GM21390 (cell line): ENCODE measurements around the gene TRIO.
A peak's percentile ranks its signal among the peaks of the same experiment; 100 is the strongest.

ENCODE experiments used
- ATAC-seq: cut with Tn5 transposase; IDR thresholded peaks from one replicate; pipeline ENCODE4 v1.9.1; 2021; ENCODE audit not compliant: unreplicated experiment

TRIO gene

DNA sequence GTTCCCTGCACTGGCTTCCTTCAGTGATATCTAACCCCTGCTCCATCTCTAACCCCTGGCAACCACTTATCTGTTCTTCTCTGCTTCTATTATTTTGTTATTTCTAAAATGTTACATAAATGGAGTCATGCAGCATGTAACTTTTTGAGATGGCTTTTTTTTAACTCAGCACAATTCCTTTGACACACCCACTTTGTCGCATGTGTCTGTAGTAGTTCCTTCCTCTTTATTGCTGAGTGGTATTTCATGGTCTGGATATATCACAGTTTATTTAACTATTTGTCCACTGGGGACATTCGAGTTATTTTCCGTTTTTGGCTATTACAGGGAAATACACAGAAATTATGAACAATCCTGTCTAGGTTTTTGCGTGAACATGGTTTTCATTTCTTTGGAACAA lies 200.2 kb downstream of the TRIO start:
- ATAC-seq, result no peak

GRCh38 chr5:14347522-14347921 lies 204.4 kb downstream of the TRIO start:
- no peak for ATAC-seq

DNA sequence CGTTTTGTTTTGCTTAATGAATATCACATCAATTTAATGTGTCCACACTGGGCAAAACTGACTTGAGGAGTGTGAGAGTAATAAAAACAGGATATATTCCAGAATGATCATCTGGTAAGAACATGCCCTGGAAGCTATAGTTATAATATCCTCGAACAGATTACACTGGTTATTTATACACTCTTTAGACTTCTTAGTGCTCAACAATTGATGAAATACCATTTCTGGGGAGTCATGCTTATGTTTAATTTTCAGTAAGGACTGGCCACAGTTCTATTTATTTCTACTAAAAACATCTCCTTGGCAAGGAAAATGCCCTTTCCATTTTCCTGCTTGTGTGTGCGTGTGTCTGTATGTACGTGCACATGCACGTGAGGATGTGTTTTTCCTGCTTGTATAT lies 205.0 kb downstream of the TRIO start:
- no peak for ATAC-seq

GRCh38 chr5:14349029-14349428 lies 205.9 kb downstream of the TRIO start:
- ATAC-seq, result no peak

GRCh38 chr5:14351086-14351661 lies 208.0 kb downstream of the TRIO start:
- ATAC-seq, result no peak

- peak; percentile 90 for ATAC-seq
These were observed 208.9 kb downstream of the TRIO start for GRCh38 chr5:14351845-14352712.

- ATAC-seq, result no peak
These were observed 210.8 kb downstream of the TRIO start for GRCh38 chr5:14353726-14354474.

DNA sequence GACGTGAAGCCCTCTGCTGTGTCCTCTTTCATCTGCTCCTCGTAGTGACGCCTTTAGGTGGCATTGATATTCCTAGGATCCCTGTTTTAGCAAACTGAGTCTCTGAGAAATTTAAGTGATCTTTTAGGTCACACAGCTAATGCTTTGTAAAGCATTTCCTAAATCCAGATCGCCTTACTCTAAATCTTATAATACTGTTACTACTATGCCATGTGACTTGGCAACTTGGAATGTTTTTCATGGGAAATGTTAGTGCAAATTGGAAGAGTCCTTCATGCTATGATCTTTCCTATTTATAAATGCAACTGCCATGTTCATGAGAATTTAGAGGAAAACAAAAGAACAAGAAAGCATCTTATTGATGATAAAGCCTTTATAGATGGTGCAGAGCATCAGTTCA lies 212.2 kb downstream of the TRIO start:
- ATAC-seq, result no peak

GRCh38 chr5:14356305-14356704 lies 213.2 kb downstream of the TRIO start:
- no peak for ATAC-seq

GRCh38 chr5:14357441-14357840 lies 214.3 kb downstream of the TRIO start:
- ATAC-seq, result no peak

- no peak for ATAC-seq
These were observed 214.7 kb downstream of the TRIO start for GRCh38 chr5:14357851-14358250.

GRCh38 chr5:14358536-14358935 lies 215.4 kb downstream of the TRIO start:
- ATAC-seq, result no peak

DNA sequence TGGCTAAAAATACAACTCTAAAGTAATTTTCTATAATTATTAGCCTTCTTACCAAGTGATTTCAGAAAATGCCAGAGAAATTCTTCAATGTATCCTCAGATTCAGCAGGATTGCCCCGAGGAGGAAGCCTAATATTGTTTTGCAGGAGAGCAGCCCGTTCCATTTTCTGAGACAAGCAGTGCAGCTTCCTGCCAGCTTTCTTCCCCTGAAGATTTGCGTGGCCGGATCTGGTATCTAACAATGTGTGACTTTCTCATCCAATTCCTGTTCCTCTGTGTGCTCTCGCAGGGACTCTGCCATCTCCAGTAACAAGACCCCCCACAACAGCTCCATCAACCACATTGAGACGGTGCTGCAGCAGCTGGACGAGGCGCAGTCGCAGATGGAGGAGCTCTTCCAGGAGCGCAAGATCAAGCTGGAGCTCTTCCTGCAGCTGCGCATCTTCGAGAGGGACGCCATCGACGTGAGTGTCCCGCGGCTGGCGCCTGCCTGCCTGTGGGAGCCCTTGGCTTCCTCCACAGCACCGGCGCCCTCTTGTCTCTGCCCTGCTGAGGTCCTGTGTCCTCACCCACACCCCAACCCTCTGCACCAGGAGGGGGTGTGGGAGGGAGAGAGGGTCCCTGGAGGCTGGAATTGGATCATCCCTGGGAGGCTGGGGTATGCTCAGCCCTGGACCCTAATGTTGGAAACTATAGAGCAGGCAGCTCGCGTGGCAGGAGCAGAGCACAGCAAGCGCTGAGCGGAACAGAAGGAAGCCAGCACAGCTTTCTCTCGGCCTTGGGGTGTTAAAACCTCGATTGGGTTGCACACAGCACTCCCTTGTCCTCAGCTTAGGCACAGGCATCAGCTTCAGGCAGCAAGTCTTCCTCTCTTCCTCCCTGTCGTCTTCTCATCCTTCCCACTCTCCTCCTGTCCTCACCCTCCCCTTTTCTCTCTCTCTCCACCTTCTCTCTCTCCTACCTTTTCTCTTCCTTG lies 216.2 kb downstream of the TRIO start:
- no peak for ATAC-seq

GRCh38 chr5:14362491-14362890 lies 219.3 kb downstream of the TRIO start:
- ATAC-seq, result no peak

GRCh38 chr5:14364096-14364495 lies 221.0 kb downstream of the TRIO start:
- ATAC-seq, result no peak

DNA sequence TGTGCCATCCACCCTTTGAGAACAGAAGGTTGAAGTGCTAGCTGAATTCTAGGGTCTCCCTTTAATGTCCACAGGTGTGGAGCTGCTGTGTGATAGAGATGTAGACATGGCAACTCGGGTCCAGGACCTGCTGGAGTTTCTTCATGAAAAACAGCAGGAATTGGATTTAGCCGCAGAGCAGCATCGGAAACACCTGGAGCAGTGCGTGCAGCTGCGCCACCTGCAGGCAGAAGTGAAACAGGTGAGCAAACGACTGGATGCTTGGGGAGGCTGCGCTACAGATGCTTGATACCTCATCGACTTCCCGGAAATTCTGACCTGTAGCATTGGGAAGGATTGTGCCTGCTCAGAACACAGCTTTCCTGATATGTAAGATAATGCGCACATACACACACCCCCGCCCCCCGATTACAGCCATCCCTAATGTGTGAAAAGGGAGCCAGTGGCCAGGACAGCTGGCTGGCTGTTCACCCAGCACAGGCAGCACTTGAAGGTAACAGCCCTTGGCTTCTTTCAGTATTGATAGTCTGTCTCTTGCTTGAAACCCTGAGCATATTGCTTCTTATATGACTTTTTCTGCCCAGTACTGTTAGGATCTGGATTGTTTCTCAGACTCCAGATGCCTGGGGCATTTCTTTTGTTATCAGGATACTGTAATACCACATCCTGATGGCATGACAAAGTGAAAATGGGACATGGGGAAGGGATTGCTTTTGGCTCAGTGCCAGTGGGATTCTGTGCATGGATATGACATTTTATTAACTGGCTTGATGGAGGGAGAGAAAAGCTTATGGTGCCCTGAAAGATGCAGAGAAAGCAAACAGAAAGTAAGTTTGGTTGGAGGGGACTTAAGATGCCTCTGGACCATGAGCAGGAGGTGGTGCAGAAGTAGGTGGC lies 221.7 kb downstream of the TRIO start:
- no peak for ATAC-seq

DNA sequence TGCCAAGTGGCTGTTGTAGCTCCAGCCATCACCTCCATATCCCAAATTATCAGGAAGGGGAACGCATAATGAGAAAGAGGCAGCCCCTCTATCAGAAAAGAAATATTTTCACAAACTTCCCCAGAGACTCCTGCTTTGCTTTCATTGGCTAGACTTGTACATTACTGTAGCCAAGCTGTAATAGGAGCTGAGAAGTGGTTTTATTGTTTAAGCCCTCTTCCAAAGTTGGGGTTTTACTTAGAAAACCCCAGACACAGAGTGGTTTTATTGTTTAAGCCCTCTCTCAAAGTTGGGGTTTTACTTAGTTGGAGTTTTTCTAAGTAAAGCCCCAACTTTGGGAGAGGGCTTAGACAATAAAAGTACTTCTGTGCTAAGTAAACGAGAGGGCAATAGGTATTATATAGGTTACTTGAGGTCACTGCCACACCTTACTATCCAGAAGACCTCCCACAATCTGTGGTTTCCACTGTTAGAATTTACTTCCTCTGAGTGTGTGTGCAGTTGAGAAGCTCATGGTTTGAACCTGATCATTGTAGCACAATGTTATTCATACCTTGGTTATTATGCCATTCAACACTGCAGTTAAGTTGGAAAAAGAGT lies 222.8 kb downstream of the TRIO start:
- no peak for ATAC-seq

GRCh38 chr5:14366763-14367162 lies 223.6 kb downstream of the TRIO start:
- no peak for ATAC-seq

- no peak for ATAC-seq
These were observed 224.2 kb downstream of the TRIO start for GRCh38 chr5:14367364-14367763.
